H9 (cell line): ENCODE data around the gene HHATL. TPM values are rescaled to one million over a fixed set of nuclear protein-coding genes. Genes with fewer than 3 reads are reported as not detected.

Experiments
- DNase-seq: peaks from one replicate; pipeline ENCODE4 v3.0.0-alpha.2; 2017
- H2AFZ ChIP-seq: one replicate; pipeline ENCODE4 v1.6.1; 2013; ENCODE audit warnings: mild to moderate bottlenecking, low read length, control low read depth, moderate library complexity
- H2AK5ac ChIP-seq: 2 replicates; pipeline ENCODE4 v1.6.1; 2013; ENCODE audit warnings: low read length, control low read depth, mixed read lengths; ENCODE audit not compliant: insufficient read length
- H2BK120ac ChIP-seq: one replicate; pipeline ENCODE4 v1.6.1; 2013; ENCODE audit warnings: low read depth, mild to moderate bottlenecking, low read length, control low read depth, inconsistent platforms; ENCODE audit not compliant: poor library complexity, severe bottlenecking
- H2BK12ac ChIP-seq: 2 replicates; pipeline ENCODE4 v1.6.1; 2013; ENCODE audit warnings: low read length, control low read depth, mixed read lengths, low read depth; ENCODE audit not compliant: insufficient read length
- H2BK15ac ChIP-seq: 2 replicates; pipeline ENCODE4 v1.6.1; 2013; ENCODE audit warnings: low read depth, low read length, control low read depth
- H2BK20ac ChIP-seq: one replicate; pipeline ENCODE4 v1.6.1; 2013; ENCODE audit warnings: low read depth, mild to moderate bottlenecking, low read length, control low read depth, inconsistent platforms; ENCODE audit not compliant: poor library complexity, severe bottlenecking
- H2BK5ac ChIP-seq: 2 replicates; pipeline ENCODE4 v1.6.1; 2013; ENCODE audit warnings: low read length, control low read depth, mixed read lengths; ENCODE audit not compliant: insufficient read length
- H3K14ac ChIP-seq: 2 replicates; pipeline ENCODE4 v1.6.1; 2013; ENCODE audit warnings: low read length, control low read depth; ENCODE audit not compliant: insufficient read depth
- H3K18ac ChIP-seq: 2 replicates; pipeline ENCODE4 v1.6.1; 2013; ENCODE audit warnings: low read depth, mild to moderate bottlenecking, mixed read lengths, low read length, control low read depth; ENCODE audit not compliant: insufficient read length
- H3K23ac ChIP-seq: 2 replicates; pipeline ENCODE4 v1.6.1; 2013; ENCODE audit warnings: low read length, control low read depth, mixed read lengths, low read depth; ENCODE audit not compliant: insufficient read length
- H3K23me2 ChIP-seq: 2 replicates; pipeline ENCODE4 v1.6.1; 2013; ENCODE audit warnings: low read depth, mild to moderate bottlenecking, mixed read lengths, low read length, control low read depth; ENCODE audit not compliant: insufficient read length, poor library complexity, severe bottlenecking
- H3K27ac ChIP-seq: 2 replicates; pipeline ENCODE4 v1.5.1; 2013; ENCODE audit warnings: low read length, control low read depth, mixed read lengths, low read depth; ENCODE audit not compliant: insufficient read length
- H3K27me3 ChIP-seq: 2 replicates; pipeline ENCODE4 v1.6.1; 2013; ENCODE audit warnings: low read length, control low read depth, inconsistent platforms; ENCODE audit not compliant: insufficient read depth
- H3K4ac ChIP-seq: 2 replicates; pipeline ENCODE4 v1.6.1; 2013; ENCODE audit warnings: low read depth, mild to moderate bottlenecking, control low read depth, inconsistent platforms, low read length, moderate library complexity
- H3K4me1 ChIP-seq: 2 replicates; pipeline ENCODE4 v1.6.1; 2013; ENCODE audit warnings: low read length, control low read depth, inconsistent platforms; ENCODE audit not compliant: insufficient read depth
- H3K4me2 ChIP-seq: 2 replicates; pipeline ENCODE4 v1.6.1; 2013; ENCODE audit warnings: low read length, control low read depth, mixed read lengths; ENCODE audit not compliant: insufficient read length, insufficient read depth
- H3K56ac ChIP-seq: 2 replicates; pipeline ENCODE4 v1.6.1; 2013; ENCODE audit warnings: low read depth, mild to moderate bottlenecking, mixed read lengths, low read length, control low read depth; ENCODE audit not compliant: insufficient read length
- H3K79me1 ChIP-seq: 2 replicates; pipeline ENCODE4 v1.6.1; 2013; ENCODE audit warnings: low read depth, mild to moderate bottlenecking, moderate library complexity, low read length, control low read depth, inconsistent platforms; ENCODE audit not compliant: insufficient read depth, poor library complexity, severe bottlenecking
- H3K79me2 ChIP-seq: 2 replicates; pipeline ENCODE4 v1.6.1; 2013; ENCODE audit warnings: low read length, control low read depth, inconsistent platforms; ENCODE audit not compliant: insufficient read depth
- H3K9ac ChIP-seq: 2 replicates; pipeline ENCODE4 v1.6.1; 2013; ENCODE audit warnings: low read length, control low read depth, mixed read lengths; ENCODE audit not compliant: insufficient read length; ENCODE audit errors: extremely low read depth
- H3K9me3 ChIP-seq: one replicate; pipeline ENCODE4 v1.6.1; 2013; ENCODE audit warnings: low read depth, low read length, inconsistent platforms; ENCODE audit not compliant: control insufficient read depth
- H3T11ph ChIP-seq: one replicate; pipeline ENCODE4 v1.6.1; 2013; ENCODE audit warnings: mild to moderate bottlenecking, low read length, control low read depth, inconsistent platforms
- H4K20me1 ChIP-seq: one replicate; pipeline ENCODE4 v1.6.1; 2013; ENCODE audit not compliant: control insufficient read depth, insufficient read length, insufficient read depth
- H4K5ac ChIP-seq: 2 replicates; pipeline ENCODE4 v1.6.1; 2013; ENCODE audit warnings: low read depth, mild to moderate bottlenecking, mixed read lengths, low read length, control low read depth; ENCODE audit not compliant: insufficient read length
- H4K8ac ChIP-seq: replicated peaks from 2 replicates; pipeline ENCODE4 v1.6.1; 2013; ENCODE audit warnings: low read length, control low read depth, mixed read lengths, low read depth; ENCODE audit not compliant: insufficient read length
- H4K91ac ChIP-seq: 2 replicates; pipeline ENCODE4 v1.6.1; 2013; ENCODE audit warnings: low read depth, mild to moderate bottlenecking, moderate library complexity, mixed read lengths, low read length, control low read depth; ENCODE audit not compliant: insufficient read length
- H3K27ac Mint-ChIP-seq, 3 experiments: 2 replicates in 2 of 3; 3 replicates in 1 of 3; pipeline ENCODE4 v1.8.0; 2020 to 2021; ENCODE audit warnings: mixed read lengths in 3 of 3, mild to moderate bottlenecking in 1 of 3, moderate library complexity in 1 of 3
- H3K27me3 Mint-ChIP-seq: 2 replicates; pipeline ENCODE4 v1.8.0; 2021; ENCODE audit warnings: low read depth, mild to moderate bottlenecking, moderate library complexity, mixed read lengths
- H3K36me3 Mint-ChIP-seq, 3 experiments: 2 replicates in 2 of 3; 3 replicates in 1 of 3; pipeline ENCODE4 v1.8.0; 2020 to 2021; ENCODE audit warnings: low read depth in 3 of 3, mixed read lengths in 3 of 3; ENCODE audit not compliant: insufficient read depth in 1 of 3
- H3K4me1 Mint-ChIP-seq, 2 experiments: 2 replicates each; pipeline ENCODE4 v1.8.0; 2020; ENCODE audit warnings: mixed read lengths in 2 of 2
- H3K4me3 Mint-ChIP-seq, 2 experiments: 2 replicates in 1 of 2; 3 replicates in 1 of 2; pipeline ENCODE4 v1.8.0; 2020 to 2021; ENCODE audit warnings: mild to moderate bottlenecking in 2 of 2, mixed read lengths in 2 of 2, moderate library complexity in 1 of 2
- H3K9me3 Mint-ChIP-seq, 2 experiments: 2 replicates in 1 of 2; 3 replicates in 1 of 2; pipeline ENCODE4 v1.8.0; 2020; ENCODE audit warnings: mild to moderate bottlenecking in 2 of 2, mixed read lengths in 2 of 2, moderate library complexity in 1 of 2
- WGBS: extraction: QIAGEN DNeasy Blood & Tissue Kit; methylation state at CpG from one replicate; pipeline ENCODE4 v1.1.7; 2013; ENCODE audit warnings: missing lambda C conversion rate, low lambda C conversion rate, mixed read lengths; ENCODE audit not compliant: insufficient read length; ENCODE audit errors: extremely low coverage; 5-methylcytosine and 5-hydroxymethylcytosine counted together
- total RNA-seq: library from RNA; stranded (reverse); gene quantifications from 2 replicates; pipeline ENCODE4 v1.2.1, GENCODE V29; 2021
- TF ChIP-seq, protein P1 (sequence below): fragments of 200-600 bp; sonication (generic); conservative IDR thresholded peaks from 3 replicates; pipeline ENCODE4 v1.8.0; 2021; ENCODE audit warnings: antibody characterized with exemption, mild to moderate bottlenecking

Gene HHATL
- total RNA-seq, 1 experiment from 2014 or later = 0.46 TPM

DNA sequence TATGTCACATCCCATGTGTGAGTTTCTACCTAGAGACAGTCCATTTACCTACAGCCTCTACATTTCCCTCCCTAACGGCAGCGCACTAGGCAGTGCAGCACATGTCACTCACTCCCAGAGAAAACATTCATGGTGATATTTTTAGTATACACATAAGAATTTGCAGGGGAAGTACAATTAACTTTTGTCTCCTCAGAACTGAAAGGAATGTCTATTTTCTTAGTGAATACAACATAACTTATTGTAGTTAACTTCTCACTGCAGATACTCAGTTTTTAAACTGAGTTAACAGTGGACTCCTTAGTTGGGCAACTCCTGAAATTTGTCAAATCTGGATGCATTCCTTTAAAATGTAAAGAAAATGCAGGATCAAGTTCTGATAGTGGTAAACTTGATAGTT lies 53.6 kb downstream of the HHATL start:
- Mint-ChIP-seq H3K27me3 (no peaks in the 10 kb centered on the region), H3K9me3 (no peaks in the 10 kb centered on the region), H3K4me3 (no peak overlapping the region), H3K36me3 (peaks cover 19 to 50% (median 46%) of the 10 kb centered on the region in 3 experiments; a peak in 6 of 7 replicates), H3K27ac (peak overlapping the region; percentile 32 to 71 (median 50); a peak in 4 of 7 replicates), H3K4me1 (peaks cover 45% of the 10 kb centered on the region in 2 experiments)
- Histone ChIP-seq H3T11ph (no peak overlapping the region), H2BK12ac (no peak overlapping the region), H3K4me2 (no peak overlapping the region), H2BK20ac (no peak overlapping the region), H3K23ac (no peak overlapping the region), H3K9me3 (no peaks in the 10 kb centered on the region), H3K27ac (no peak overlapping the region), H3K56ac (no peak overlapping the region), H2BK15ac (no peak overlapping the region), H3K79me2 (no peaks in the 10 kb centered on the region), H3K4me1 (peaks cover 3% of the 10 kb centered on the region; the same call in 1 of the 2 replicates), H2AK5ac (no peak overlapping the region), H2BK5ac (no peak overlapping the region), H3K23me2 (no peaks in the 10 kb centered on the region), H4K8ac (no peak overlapping the region), H3K18ac (no peak overlapping the region), H4K5ac (no peak overlapping the region), H2BK120ac (no peak overlapping the region), H3K79me1 (no peaks in the 10 kb centered on the region), H4K20me1 (no peaks in the 10 kb centered on the region), H4K91ac (no peak overlapping the region), H3K27me3 (no peaks in the 10 kb centered on the region), H3K9ac (no peak overlapping the region), H3K14ac (no peak overlapping the region), H3K4ac (no peak overlapping the region), H2AFZ (no peak overlapping the region)
- WGBS = no CpG with 5 or more reads among the region's 2 CpGs
- DNase-seq = no peak
- TF ChIP-seq, protein P1, sequence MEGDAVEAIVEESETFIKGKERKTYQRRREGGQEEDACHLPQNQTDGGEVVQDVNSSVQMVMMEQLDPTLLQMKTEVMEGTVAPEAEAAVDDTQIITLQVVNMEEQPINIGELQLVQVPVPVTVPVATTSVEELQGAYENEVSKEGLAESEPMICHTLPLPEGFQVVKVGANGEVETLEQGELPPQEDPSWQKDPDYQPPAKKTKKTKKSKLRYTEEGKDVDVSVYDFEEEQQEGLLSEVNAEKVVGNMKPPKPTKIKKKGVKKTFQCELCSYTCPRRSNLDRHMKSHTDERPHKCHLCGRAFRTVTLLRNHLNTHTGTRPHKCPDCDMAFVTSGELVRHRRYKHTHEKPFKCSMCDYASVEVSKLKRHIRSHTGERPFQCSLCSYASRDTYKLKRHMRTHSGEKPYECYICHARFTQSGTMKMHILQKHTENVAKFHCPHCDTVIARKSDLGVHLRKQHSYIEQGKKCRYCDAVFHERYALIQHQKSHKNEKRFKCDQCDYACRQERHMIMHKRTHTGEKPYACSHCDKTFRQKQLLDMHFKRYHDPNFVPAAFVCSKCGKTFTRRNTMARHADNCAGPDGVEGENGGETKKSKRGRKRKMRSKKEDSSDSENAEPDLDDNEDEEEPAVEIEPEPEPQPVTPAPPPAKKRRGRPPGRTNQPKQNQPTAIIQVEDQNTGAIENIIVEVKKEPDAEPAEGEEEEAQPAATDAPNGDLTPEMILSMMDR = no peak
